Esophagus muscularis mucosa (tissue), 4 donors: Measurements from ENCODE around the gene NDUFC2. TPM values are rescaled to one million over a fixed set of nuclear protein-coding genes. Genes with fewer than 3 reads are reported as not detected.
"Not testable (repeated sequence)": the region's sequence is repeated elsewhere in the genome, so short reads cannot be mapped to it uniquely, and the experiment has no call there.

ENCODE experiments used
- DNase-seq: peaks from one replicate; pipeline ENCODE4 v3.0.0-alpha.2; 2017; ENCODE audit errors: extremely low spot score
- H3K27ac ChIP-seq, 4 donors: fragments of 200-600 bp; sonication (generic); replicated peaks in 1 of 4; 1 replicate in 3 of 4; 2 replicates in 1 of 4; pipeline ENCODE4 v1.5.1; 2016 to 2019; ENCODE audit warnings: mild to moderate bottlenecking in 1 of 4
- H3K27me3 ChIP-seq, 4 donors: fragments of 200-600 bp; sonication (generic); one replicate each; pipeline versions ENCODE4 v1.5.1 to v1.6.0; 2016 to 2019
- H3K36me3 ChIP-seq, 4 donors: fragments of 200-600 bp; sonication (generic); one replicate each; pipeline ENCODE4 v1.5.1; 2016 to 2019
- H3K4me1 ChIP-seq, 4 donors: fragments of 200-600 bp; sonication (generic); one replicate each; pipeline ENCODE4 v1.5.1; 2016 to 2019
- H3K4me3 ChIP-seq, 4 donors: fragments of 200-600 bp; sonication (generic); 1 replicate in 2 of 4; 2 replicates in 2 of 4; pipeline ENCODE4 v1.5.1; 2016 to 2019; ENCODE audit warnings: mild to moderate bottlenecking in 4 of 4, moderate library complexity in 1 of 4
- H3K9me3 ChIP-seq, 4 donors: fragments of 200-600 bp; sonication (generic); 1 replicate in 3 of 4; 2 replicates in 1 of 4; pipeline ENCODE4 v1.5.1; 2016 to 2019
- CTCF ChIP-seq, 3 experiments: fragments of 200-600 bp in 2 of 3; fragments of 450-650 bp in 1 of 3; sonication (generic) in 2 of 3; IDR thresholded peaks; one replicate each; pipeline ENCODE4 v1.5.1; 2017 to 2019; ENCODE audit warnings: antibody characterized with exemption in 3 of 3, mild to moderate bottlenecking in 2 of 3, moderate library complexity in 1 of 3
- EP300 ChIP-seq: sonication (generic); formaldehyde crosslinking; IDR thresholded peaks from one replicate; pipeline ENCODE4 v1.6.1; 2017; ENCODE audit warnings: antibody characterized with exemption
- POLR2A ChIP-seq: fragments of 450-650 bp; IDR thresholded peaks from one replicate; pipeline ENCODE4 v1.6.1; 2017; ENCODE audit warnings: antibody characterized with exemption, moderate library complexity, mild to moderate bottlenecking, low read depth
- POLR2AphosphoS5 ChIP-seq, 2 donors: sonication (generic); formaldehyde crosslinking; IDR thresholded peaks; one replicate each; pipeline ENCODE4 v1.6.1; 2017; ENCODE audit warnings: antibody characterized with exemption in 2 of 2
- WGBS: methylation state at CpG from one replicate; pipeline ENCODE4 v1.1.5; 2018; 5-methylcytosine and 5-hydroxymethylcytosine counted together
- intact Hi-C: fragments of 100-400 bp; cut with DNase I; formaldehyde crosslinking; loops from one replicate; pipeline ENCODE4 v1.15.1; 2023
- total RNA-seq, 4 donors: library from RNA; depleted of rRNA; stranded (reverse); fragments of >200 nt; gene quantifications; one replicate each; pipeline versions ENCODE4 v1.1.0 to v1.2.1, GENCODE V29; 2016

NDUFC2 gene
- total RNA-seq, 4 donors from 2014 or later = 65.1 to 116 (median 91.1) TPM

GRCh38 chr11:78032090-78032489, 47.6 kb downstream of the NDUFC2 start:
- H3K9me3 ChIP-seq = no peaks in the 10 kb centered on the region
- H3K4me1 ChIP-seq = peaks cover 8 to 13% (median 10%) of the 10 kb centered on the region in 4 donors
- H3K27me3 ChIP-seq = no peaks in the 10 kb centered on the region
- no peak for TF ChIP-seq POLR2AphosphoS5 (IDR thresholded peaks at IDR 0.05)
- no peak for TF ChIP-seq CTCF (IDR thresholded peaks at IDR 0.05)
- no peak for TF ChIP-seq POLR2A
- TF ChIP-seq EP300 = no peak
- DNase-seq = no peak
- H3K4me3 ChIP-seq = no peak overlapping the region
- H3K36me3 ChIP-seq = no peaks in the 10 kb centered on the region
- no peak overlapping the region for H3K27ac ChIP-seq
- intact Hi-C loops = no loop called here

- Histone ChIP-seq H3K36me3 (no peaks in the 10 kb centered on the region), H3K9me3 (no peaks in the 10 kb centered on the region), H3K27ac (no peak overlapping the region), H3K4me1 (peaks cover 8 to 13% (median 10%) of the 10 kb centered on the region in 4 donors), H3K4me3 (no peak overlapping the region), H3K27me3 (no peaks in the 10 kb centered on the region)
- intact Hi-C loops = no loop called here
- WGBS = 83% methylated on average over 3 of the region's 3 CpGs
- DNase-seq = no peak
- TF ChIP-seq EP300 = no peak
- no peak for TF ChIP-seq POLR2A
- no peak for TF ChIP-seq CTCF (IDR thresholded peaks at IDR 0.05)
- no peak for TF ChIP-seq POLR2AphosphoS5 (IDR thresholded peaks at IDR 0.05)
Measured at GRCh38 chr11:78031629-78032028, 48.0 kb downstream of the NDUFC2 start.

GRCh38 chr11:78030429-78031325, 49.0 kb downstream of the NDUFC2 start:
- DNase-seq = no peak
- no peak for TF ChIP-seq POLR2A
- TF ChIP-seq POLR2AphosphoS5 (IDR thresholded peaks at IDR 0.05) = no peak
- no peak for TF ChIP-seq CTCF (IDR thresholded peaks at IDR 0.05)
- TF ChIP-seq EP300 = no peak
- Histone ChIP-seq H3K27me3 (no peaks in the 10 kb centered on the region), H3K9me3 (no peaks in the 10 kb centered on the region), H3K4me1 (peaks cover 8 to 13% (median 10%) of the 10 kb centered on the region in 4 donors), H3K27ac (no peak overlapping the region), H3K36me3 (no peaks in the 10 kb centered on the region), H3K4me3 (no peak overlapping the region)
- intact Hi-C loops = no loop called here
- 35% methylated on average over 6 of the region's 7 CpGs for WGBS

GRCh38 chr11:78028423-78028822, 51.2 kb downstream of the NDUFC2 start:
- H3K27me3 ChIP-seq, H3K36me3 ChIP-seq, H3K4me3 ChIP-seq, DNase-seq, H3K27ac ChIP-seq, intact Hi-C loops, H3K9me3 ChIP-seq: not testable (repeated sequence)
- 90% methylated on average over 9 of the region's 9 CpGs for WGBS
- H3K4me1 ChIP-seq = peaks cover 8 to 14% (median 11%) of the 10 kb centered on the region in 4 donors

GRCh38 chr11:78027759-78028158, 51.9 kb downstream of the NDUFC2 start:
- intact Hi-C loops = no loop called here
- WGBS = 92% methylated on average over 2 of the region's 2 CpGs
- Histone ChIP-seq H3K9me3 (no peaks in the 10 kb centered on the region), H3K4me3 (no peak overlapping the region), H3K36me3 (no peaks in the 10 kb centered on the region), H3K27ac (no peak overlapping the region), H3K4me1 (peaks cover 8 to 21% (median 18%) of the 10 kb centered on the region in 4 donors), H3K27me3 (peaks cover 0 to 6% (median 0%) of the 10 kb centered on the region in 4 donors)
- TF ChIP-seq EP300 = no peak
- no peak for TF ChIP-seq CTCF (IDR thresholded peaks at IDR 0.05)
- TF ChIP-seq POLR2AphosphoS5 (IDR thresholded peaks at IDR 0.05) = no peak
- TF ChIP-seq POLR2A = no peak
- no peak for DNase-seq
